Neural cell (in vitro differentiated cells): ENCODE data around the gene RBBP6. TPM values are rescaled to one million over a fixed set of nuclear protein-coding genes. Genes with fewer than 3 reads are reported as not detected.

Experiments used
- H2AFZ ChIP-seq: fragments of 200-600, 300-800 bp; sonication (generic), shearing (Covaris generic); 2 replicates; pipeline ENCODE4 v1.6.0; 2014; ENCODE audit warnings: low read depth, mild to moderate bottlenecking, antibody characterized with exemption, low read length, moderate library complexity
- H3F3A ChIP-seq: fragments of 200-600 bp; shearing (Covaris generic); 2 replicates; pipeline ENCODE4 v1.6.1; 2016; ENCODE audit warnings: mild to moderate bottlenecking, moderate library complexity, mixed read lengths, antibody characterized with exemption, low read length; ENCODE audit not compliant: insufficient read depth, poor library complexity, severe bottlenecking
- H3K27ac ChIP-seq: fragments of 200-600, 300-800 bp; sonication (generic), shearing (Covaris generic); 2 replicates; pipeline ENCODE4 v1.5.1; 2014; ENCODE audit warnings: mild to moderate bottlenecking, low read length, moderate library complexity
- H3K27me3 ChIP-seq: fragments of 300-800, 200-600 bp; sonication (generic), shearing (Covaris generic); 2 replicates; pipeline ENCODE4 v1.6.0; 2014; ENCODE audit warnings: mild to moderate bottlenecking, low read depth, low read length, moderate library complexity; ENCODE audit not compliant: insufficient read depth
- H3K36me3 ChIP-seq: fragments of 300-800, 200-600 bp; sonication (generic), shearing (Covaris generic); 2 replicates; pipeline ENCODE4 v1.5.1; 2014; ENCODE audit warnings: mild to moderate bottlenecking, antibody characterized with exemption, low read length, moderate library complexity; ENCODE audit not compliant: insufficient read depth
- H3K4me2 ChIP-seq: fragments of 300-800, 200-600 bp; sonication (generic), shearing (Covaris generic); 2 replicates; pipeline ENCODE4 v1.6.0; 2014; ENCODE audit warnings: mild to moderate bottlenecking, low read length
- H3K4me3 ChIP-seq: fragments of 300-800, 200-600 bp; sonication (generic), shearing (Covaris generic); 2 replicates; pipeline ENCODE4 v1.5.1; 2014; ENCODE audit warnings: mild to moderate bottlenecking, low read length, moderate library complexity
- H3K79me2 ChIP-seq: fragments of 200-600 bp; shearing (Covaris generic); replicated peaks from 2 replicates; pipeline ENCODE4 v1.6.0; 2014; ENCODE audit warnings: mild to moderate bottlenecking, low read length, moderate library complexity; ENCODE audit not compliant: insufficient read depth
- H3K9ac ChIP-seq: fragments of 300-800, 200-600 bp; sonication (generic), shearing (Covaris generic); 2 replicates; pipeline ENCODE4 v1.6.1; 2016; ENCODE audit warnings: mild to moderate bottlenecking, low read length, mixed read lengths
- H3K9me2 ChIP-seq: fragments of 200-600 bp; shearing (Covaris generic); 2 replicates; pipeline ENCODE4 v1.6.1; 2016; ENCODE audit warnings: mild to moderate bottlenecking, low read length, mixed read lengths; ENCODE audit not compliant: insufficient read depth
- H3K9me3 ChIP-seq: fragments of 200-600, 300-800 bp; sonication (generic), shearing (Covaris generic); 2 replicates; pipeline ENCODE4 v1.6.1; 2016; ENCODE audit warnings: mild to moderate bottlenecking, mixed run types, low read length, moderate library complexity, mixed read lengths
- H4K20me1 ChIP-seq: fragments of 200-600 bp; shearing (Covaris generic); 2 replicates; pipeline ENCODE4 v1.6.1; 2016; ENCODE audit warnings: mild to moderate bottlenecking, mixed run types; ENCODE audit not compliant: insufficient read depth
- EP300 ChIP-seq: fragments of 450-650 bp; conservative IDR thresholded peaks from 2 replicates; pipeline ENCODE4 v1.6.1; 2014; ENCODE audit warnings: antibody characterized with exemption, mild to moderate bottlenecking, moderate library complexity; ENCODE audit not compliant: poor library complexity, severe bottlenecking
- EZH2 ChIP-seq: fragments of 200-600, 300-800 bp; shearing (Covaris generic), sonication (generic); IDR thresholded peaks from 2 replicates; pipeline ENCODE4 v1.6.1; 2014; ENCODE audit warnings: antibody characterized with exemption, low read length, borderline replicate concordance, mild to moderate bottlenecking; ENCODE audit not compliant: insufficient read depth, poor library complexity, severe bottlenecking
- MXI1 ChIP-seq: fragments of 450-650 bp; conservative IDR thresholded peaks from 2 replicates; pipeline ENCODE4 v1.6.1; 2014; ENCODE audit warnings: antibody characterized with exemption, mild to moderate bottlenecking; ENCODE audit not compliant: poor library complexity, severe bottlenecking
- POLR2AphosphoS5 ChIP-seq: IDR thresholded peaks from 2 replicates; pipeline ENCODE4 v1.6.1; 2012
- RAD21 ChIP-seq: fragments of 450-650 bp; conservative IDR thresholded peaks from 2 replicates; pipeline ENCODE4 v1.6.1; 2014; ENCODE audit warnings: antibody characterized with exemption, mild to moderate bottlenecking, moderate library complexity
- SMC3 ChIP-seq: fragments of 450-650 bp; conservative IDR thresholded peaks from 2 replicates; pipeline ENCODE4 v1.6.1; 2014; ENCODE audit warnings: antibody characterized with exemption, mild to moderate bottlenecking, moderate library complexity; ENCODE audit not compliant: poor library complexity
- TAF1 ChIP-seq: IDR thresholded peaks from 2 replicates; pipeline ENCODE4 v1.6.1; 2012; ENCODE audit warnings: low read depth
- polyA plus RNA-seq: library from polyadenylated mRNA; depleted of rRNA; stranded (reverse); fragments of >200 nt; gene quantifications from 2 replicates; pipeline ENCODE4 v1.2.3, GENCODE V29; 2014
- TF ChIP-seq, protein P1 (sequence below): IDR thresholded peaks from 2 replicates; pipeline ENCODE4 v1.6.1; 2012; ENCODE audit warnings: borderline replicate concordance
- TF ChIP-seq, protein P2 (sequence below): fragments of 450-650 bp; IDR thresholded peaks from 2 replicates; pipeline ENCODE4 v1.5.1; 2014; ENCODE audit warnings: antibody characterized with exemption, mild to moderate bottlenecking, moderate library complexity; ENCODE audit not compliant: poor library complexity, severe bottlenecking

The RBBP6 gene
- polyA plus RNA-seq, 1 donor from 2014 or later, result 75.5 TPM

GRCh38 chr16:24538756-24539294 lies 541 bp upstream of the RBBP6 start:
- Histone ChIP-seq H3K79me2 (peaks cover 41% of the 10 kb centered on the region), H3K9ac (peak overlapping the region; percentile 99), H3F3A (no peaks in the 10 kb centered on the region), H3K4me2 (no peak overlapping the region), H3K36me3 (no peaks in the 10 kb centered on the region), H3K4me3 (peak overlapping the region; percentile 93), H3K9me2 (no peaks in the 10 kb centered on the region), H3K27me3 (no peaks in the 10 kb centered on the region), H3K9me3 (no peaks in the 10 kb centered on the region), H2AFZ (peak overlapping the region; percentile 70), H4K20me1 (peaks cover 12% of the 10 kb centered on the region), H3K27ac (peak overlapping the region; percentile 98)
- TF ChIP-seq EZH2 (no peak), POLR2AphosphoS5 (no peak), MXI1 (peak; percentile 92), SMC3 (peak; percentile 38)
- TF ChIP-seq, protein P1, sequence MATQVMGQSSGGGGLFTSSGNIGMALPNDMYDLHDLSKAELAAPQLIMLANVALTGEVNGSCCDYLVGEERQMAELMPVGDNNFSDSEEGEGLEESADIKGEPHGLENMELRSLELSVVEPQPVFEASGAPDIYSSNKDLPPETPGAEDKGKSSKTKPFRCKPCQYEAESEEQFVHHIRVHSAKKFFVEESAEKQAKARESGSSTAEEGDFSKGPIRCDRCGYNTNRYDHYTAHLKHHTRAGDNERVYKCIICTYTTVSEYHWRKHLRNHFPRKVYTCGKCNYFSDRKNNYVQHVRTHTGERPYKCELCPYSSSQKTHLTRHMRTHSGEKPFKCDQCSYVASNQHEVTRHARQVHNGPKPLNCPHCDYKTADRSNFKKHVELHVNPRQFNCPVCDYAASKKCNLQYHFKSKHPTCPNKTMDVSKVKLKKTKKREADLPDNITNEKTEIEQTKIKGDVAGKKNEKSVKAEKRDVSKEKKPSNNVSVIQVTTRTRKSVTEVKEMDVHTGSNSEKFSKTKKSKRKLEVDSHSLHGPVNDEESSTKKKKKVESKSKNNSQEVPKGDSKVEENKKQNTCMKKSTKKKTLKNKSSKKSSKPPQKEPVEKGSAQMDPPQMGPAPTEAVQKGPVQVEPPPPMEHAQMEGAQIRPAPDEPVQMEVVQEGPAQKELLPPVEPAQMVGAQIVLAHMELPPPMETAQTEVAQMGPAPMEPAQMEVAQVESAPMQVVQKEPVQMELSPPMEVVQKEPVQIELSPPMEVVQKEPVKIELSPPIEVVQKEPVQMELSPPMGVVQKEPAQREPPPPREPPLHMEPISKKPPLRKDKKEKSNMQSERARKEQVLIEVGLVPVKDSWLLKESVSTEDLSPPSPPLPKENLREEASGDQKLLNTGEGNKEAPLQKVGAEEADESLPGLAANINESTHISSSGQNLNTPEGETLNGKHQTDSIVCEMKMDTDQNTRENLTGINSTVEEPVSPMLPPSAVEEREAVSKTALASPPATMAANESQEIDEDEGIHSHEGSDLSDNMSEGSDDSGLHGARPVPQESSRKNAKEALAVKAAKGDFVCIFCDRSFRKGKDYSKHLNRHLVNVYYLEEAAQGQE, result peak; percentile 18
- TF ChIP-seq, protein P2, sequence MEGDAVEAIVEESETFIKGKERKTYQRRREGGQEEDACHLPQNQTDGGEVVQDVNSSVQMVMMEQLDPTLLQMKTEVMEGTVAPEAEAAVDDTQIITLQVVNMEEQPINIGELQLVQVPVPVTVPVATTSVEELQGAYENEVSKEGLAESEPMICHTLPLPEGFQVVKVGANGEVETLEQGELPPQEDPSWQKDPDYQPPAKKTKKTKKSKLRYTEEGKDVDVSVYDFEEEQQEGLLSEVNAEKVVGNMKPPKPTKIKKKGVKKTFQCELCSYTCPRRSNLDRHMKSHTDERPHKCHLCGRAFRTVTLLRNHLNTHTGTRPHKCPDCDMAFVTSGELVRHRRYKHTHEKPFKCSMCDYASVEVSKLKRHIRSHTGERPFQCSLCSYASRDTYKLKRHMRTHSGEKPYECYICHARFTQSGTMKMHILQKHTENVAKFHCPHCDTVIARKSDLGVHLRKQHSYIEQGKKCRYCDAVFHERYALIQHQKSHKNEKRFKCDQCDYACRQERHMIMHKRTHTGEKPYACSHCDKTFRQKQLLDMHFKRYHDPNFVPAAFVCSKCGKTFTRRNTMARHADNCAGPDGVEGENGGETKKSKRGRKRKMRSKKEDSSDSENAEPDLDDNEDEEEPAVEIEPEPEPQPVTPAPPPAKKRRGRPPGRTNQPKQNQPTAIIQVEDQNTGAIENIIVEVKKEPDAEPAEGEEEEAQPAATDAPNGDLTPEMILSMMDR, result no peak

GRCh38 chr16:24539850-24540601 lies 660 bp downstream of the RBBP6 start:
- H3K27me3 ChIP-seq, result no peaks in the 10 kb centered on the region
- H3F3A ChIP-seq, result no peaks in the 10 kb centered on the region
- H3K36me3 ChIP-seq, result no peaks in the 10 kb centered on the region
- no peak for TF ChIP-seq EP300
- no peak for TF ChIP-seq MXI1
- TF ChIP-seq SMC3, result no peak
- TF ChIP-seq EZH2, result no peak
- TF ChIP-seq POLR2AphosphoS5, result no peak
- no peak for TF ChIP-seq RAD21
- TF ChIP-seq, protein P1, result no peak
- TF ChIP-seq, protein P2, result no peak
- TF ChIP-seq TAF1, result no peak
- peak overlapping the region; percentile 82 for H3K4me2 ChIP-seq
- peak overlapping the region; percentile 93 for H3K4me3 ChIP-seq
- peaks cover 15% of the 10 kb centered on the region for H4K20me1 ChIP-seq
- H3K9me2 ChIP-seq, result no peaks in the 10 kb centered on the region
- H3K9me3 ChIP-seq, result no peaks in the 10 kb centered on the region
- peak overlapping the region; percentile 98 for H3K27ac ChIP-seq
- peaks cover 52% of the 10 kb centered on the region for H3K79me2 ChIP-seq
- peak overlapping the region; percentile 75 for H2AFZ ChIP-seq
- peak overlapping the region; percentile 99 for H3K9ac ChIP-seq
